Osteoblast (primary cell): ENCODE data around the gene ATP11A. TPM values are rescaled to one million over a fixed set of nuclear protein-coding genes. Genes with fewer than 3 reads are reported as not detected.
A peak's percentile ranks its signal among the peaks of the same experiment; 100 is the strongest.

ENCODE experiments used
- DNase-seq: peaks from one replicate; pipeline ENCODE4 v3.0.0; 2011; ENCODE audit warnings: low spot score, mixed read lengths; ENCODE audit not compliant: insufficient read length; ENCODE audit errors: missing footprints
- H2AFZ ChIP-seq: 2 replicates; pipeline ENCODE4 v1.6.0; 2011; ENCODE audit warnings: mild to moderate bottlenecking, low read length
- H3K27ac ChIP-seq: 2 replicates; pipeline ENCODE4 v1.5.1; 2011; ENCODE audit warnings: mild to moderate bottlenecking, low read depth, low read length, moderate library complexity
- H3K27me3 ChIP-seq: 2 replicates; pipeline ENCODE4 v1.6.0; 2012; ENCODE audit warnings: mild to moderate bottlenecking, control low read depth, inconsistent platforms, low read length, moderate library complexity; ENCODE audit not compliant: insufficient read depth
- H3K36me3 ChIP-seq: 2 replicates; pipeline ENCODE4 v1.5.1; 2011; ENCODE audit warnings: mild to moderate bottlenecking, low read length, control low read depth, moderate library complexity; ENCODE audit not compliant: insufficient read depth
- H3K4me1 ChIP-seq: 2 replicates; pipeline ENCODE4 v1.5.1; 2011; ENCODE audit warnings: mild to moderate bottlenecking, low read length, control low read depth, moderate library complexity; ENCODE audit not compliant: insufficient read depth
- H3K4me2 ChIP-seq: 2 replicates; pipeline ENCODE4 v1.6.0; 2011; ENCODE audit warnings: mild to moderate bottlenecking, low read length; ENCODE audit not compliant: insufficient read depth
- H3K4me3 ChIP-seq: fragments of 200-600 bp; sonication (generic); 3 replicates; pipeline ENCODE4 v1.5.1; 2012; ENCODE audit warnings: mild to moderate bottlenecking, low read length, inconsistent platforms; ENCODE audit not compliant: insufficient read depth
- H3K79me2 ChIP-seq: 2 replicates; pipeline ENCODE4 v1.6.0; 2012; ENCODE audit warnings: mild to moderate bottlenecking, low read length, control low read depth, inconsistent platforms; ENCODE audit not compliant: insufficient read depth
- H3K9me3 ChIP-seq: 2 replicates; pipeline ENCODE4 v1.5.1; 2011; ENCODE audit warnings: low read depth, low read length, control low read depth
- H4K20me1 ChIP-seq: 2 replicates; pipeline ENCODE4 v1.6.0; 2012; ENCODE audit warnings: mild to moderate bottlenecking, low read length, control low read depth; ENCODE audit not compliant: insufficient read depth
- CTCF ChIP-seq: IDR thresholded peaks from 2 replicates; pipeline ENCODE4 v1.5.1; 2011; ENCODE audit warnings: mild to moderate bottlenecking, low read depth, low read length, moderate library complexity; ENCODE audit errors: extremely low read depth
- total RNA-seq: library from RNA; depleted of rRNA; stranded (reverse); fragments of >200 nt; gene quantifications from 2 replicates; pipeline ENCODE4 v1.2.3, GENCODE V29; 2012

ATP11A gene
- total RNA-seq, 1 donor: 7.6 TPM

- Histone ChIP-seq H4K20me1 (no peaks in the 10 kb centered on the region), H3K36me3 (no peaks in the 10 kb centered on the region), H3K27ac (no peak overlapping the region), H3K9me3 (no peaks in the 10 kb centered on the region), H3K27me3 (peaks cover 3% of the 10 kb centered on the region), H3K79me2 (no peaks in the 10 kb centered on the region), H3K4me2 (no peak overlapping the region), H3K4me3 (no peak overlapping the region), H3K4me1 (no peaks in the 10 kb centered on the region), H2AFZ (no peak overlapping the region)
- TF ChIP-seq CTCF: no peak
- no peak for DNase-seq
Measured at GRCh38 chr13:112670864-112671263, 19.0 kb upstream of the ATP11A start.

- no peak overlapping the region for H3K4me2 ChIP-seq
- no peak overlapping the region for H3K4me3 ChIP-seq
- no peaks in the 10 kb centered on the region for H3K79me2 ChIP-seq
- H3K9me3 ChIP-seq: no peaks in the 10 kb centered on the region
- H3K27ac ChIP-seq: no peak overlapping the region
- H4K20me1 ChIP-seq: no peaks in the 10 kb centered on the region
- H2AFZ ChIP-seq: no peak overlapping the region
- H3K36me3 ChIP-seq: no peaks in the 10 kb centered on the region
- no peak for TF ChIP-seq CTCF
- no peak for DNase-seq
- H3K4me1 ChIP-seq: no peaks in the 10 kb centered on the region
- peaks cover 3% of the 10 kb centered on the region for H3K27me3 ChIP-seq
Measured at GRCh38 chr13:112671359-112671758, 18.5 kb upstream of the ATP11A start.

GRCh38 chr13:112672651-112673284 lies 17.1 kb upstream of the ATP11A start:
- Histone ChIP-seq H3K4me1 (no peaks in the 10 kb centered on the region), H4K20me1 (no peaks in the 10 kb centered on the region), H3K4me3 (no peak overlapping the region), H2AFZ (no peak overlapping the region), H3K4me2 (no peak overlapping the region), H3K27ac (no peak overlapping the region), H3K9me3 (no peaks in the 10 kb centered on the region), H3K79me2 (no peaks in the 10 kb centered on the region), H3K27me3 (peaks cover 3% of the 10 kb centered on the region), H3K36me3 (no peaks in the 10 kb centered on the region)
- no peak for TF ChIP-seq CTCF
- DNase-seq: peak; percentile 19

GRCh38 chr13:112674412-112675365 lies 15.1 kb upstream of the ATP11A start:
- Histone ChIP-seq H3K79me2 (no peaks in the 10 kb centered on the region), H3K4me3 (no peak overlapping the region), H3K4me2 (no peak overlapping the region), H4K20me1 (no peaks in the 10 kb centered on the region), H3K9me3 (no peaks in the 10 kb centered on the region), H3K36me3 (no peaks in the 10 kb centered on the region), H2AFZ (no peak overlapping the region), H3K4me1 (no peaks in the 10 kb centered on the region), H3K27me3 (no peaks in the 10 kb centered on the region), H3K27ac (no peak overlapping the region)
- no peak for TF ChIP-seq CTCF
- DNase-seq: peak; percentile 27
